Upper lobe of left lung (tissue), 6 donors: ENCODE measurements around the gene LPCAT1. TPM values are rescaled to one million over a fixed set of nuclear protein-coding genes. Genes with fewer than 3 reads are reported as not detected.

Source experiments
- ATAC-seq, 2 donors: fragments of 200-7000 bp; cut with Tn5 transposase; one replicate each; pipeline ENCODE4 v1.9.1; 2022; ENCODE audit warnings: mild to moderate bottlenecking in 2 of 2, moderate library complexity in 2 of 2; ENCODE audit not compliant: low FRiP score in 2 of 2
- DNase-seq, 2 donors: peaks; one replicate each; pipeline ENCODE4 v3.0.0-alpha.2; 2019 to 2020
- H3K27ac ChIP-seq, 4 donors: fragments of 200-600 bp; sonication (generic); one replicate each; pipeline ENCODE4 v1.5.1; 2016 to 2019
- H3K27me3 ChIP-seq, 4 donors: fragments of 200-600 bp; sonication (generic); one replicate each; pipeline ENCODE4 v1.5.1; 2017 to 2019
- H3K36me3 ChIP-seq, 4 donors: fragments of 200-600 bp; sonication (generic); one replicate each; pipeline ENCODE4 v1.5.1; 2016 to 2019
- H3K4me1 ChIP-seq, 4 donors: fragments of 200-600 bp; sonication (generic); one replicate each; pipeline ENCODE4 v1.5.1; 2018 to 2019
- H3K4me3 ChIP-seq, 4 donors: fragments of 200-600 bp; sonication (generic); one replicate each; pipeline ENCODE4 v1.5.1; 2017 to 2019; ENCODE audit warnings: mild to moderate bottlenecking in 2 of 4, moderate library complexity in 1 of 4
- H3K9me3 ChIP-seq, 4 donors: fragments of 200-600 bp; sonication (generic); one replicate each; pipeline ENCODE4 v1.5.1; 2018 to 2019
- CTCF ChIP-seq, 6 experiments: fragments of 450-650 bp in 4 of 6; fragments of 200-600 bp in 2 of 6; sonication (generic) in 2 of 6; IDR thresholded peaks; one replicate each; pipeline ENCODE4 v1.5.1; 2016 to 2019; ENCODE audit warnings: antibody characterized with exemption in 6 of 6
- EP300 ChIP-seq, 4 donors: sonication (generic); formaldehyde crosslinking; IDR thresholded peaks; one replicate each; pipeline ENCODE4 v1.5.1; 2017; ENCODE audit warnings: antibody characterized with exemption in 4 of 4, control low read depth in 2 of 4
- POLR2A ChIP-seq, 4 donors: fragments of 450-650 bp; IDR thresholded peaks; one replicate each; pipeline ENCODE4 v1.5.1; 2016 to 2017; ENCODE audit warnings: antibody characterized with exemption in 4 of 4, mild to moderate bottlenecking in 2 of 4
- POLR2AphosphoS5 ChIP-seq, 2 donors: sonication (generic); formaldehyde crosslinking; IDR thresholded peaks; one replicate each; pipeline ENCODE4 v1.5.1; 2017; ENCODE audit warnings: antibody characterized with exemption in 2 of 2
- WGBS, 2 donors: methylation state at CpG; one replicate each; pipeline ENCODE4 v1.1.5; 2017 to 2018; 5-methylcytosine and 5-hydroxymethylcytosine counted together
- total RNA-seq, 6 donors: library from RNA; depleted of rRNA in 4 of 6; stranded (reverse); fragments of >200 nt in 4 of 6; gene quantifications; one replicate each; pipeline versions ENCODE4 v1.1.0 to v1.2.1, GENCODE V29; 2016 to 2021
- donor health status: DM: no; HTN: no; CAD: no; lungs with moderate emphysema.
- donor health status: DM: no; HTN: yes; CAD: no; lungs with severe emphysema.

LPCAT1 gene
- total RNA-seq, 6 donors from 2014 or later: 403 to 922 (median 538) TPM

- no peak for TF ChIP-seq EP300 (IDR thresholded peaks at IDR 0.05)
- no peak for TF ChIP-seq POLR2AphosphoS5 (IDR thresholded peaks at IDR 0.05)
- no peak for TF ChIP-seq CTCF (IDR thresholded peaks at IDR 0.05)
- TF ChIP-seq POLR2A (IDR thresholded peaks at IDR 0.05): no peak
- H3K36me3 ChIP-seq: peaks cover 37 to 92% (median 87%) of the 10 kb centered on the region in 4 donors
- H3K4me1 ChIP-seq: peaks cover 0 to 6% (median 0%) of the 10 kb centered on the region in 4 donors
- H3K27me3 ChIP-seq: no peaks in the 10 kb centered on the region
- ATAC-seq (no peak), DNase-seq (peak in 1 of 2 donors; percentile 21)
- H3K27ac ChIP-seq: peak overlapping the region in 1 of 4 donors; percentile 21
- H3K9me3 ChIP-seq: no peaks in the 10 kb centered on the region
- H3K4me3 ChIP-seq: no peak overlapping the region
- 89 to 95% methylated on average over 14 to 21 of the region's 21 CpGs for WGBS, 2 donors
Observed at GRCh38 chr5:1474183-1474839, 49.4 kb downstream of the LPCAT1 start.

- Histone ChIP-seq H3K27me3 (no peaks in the 10 kb centered on the region), H3K4me1 (peaks cover 0 to 6% (median 0%) of the 10 kb centered on the region in 4 donors), H3K27ac (no peak overlapping the region), H3K36me3 (peaks cover 37 to 93% (median 87%) of the 10 kb centered on the region in 4 donors), H3K4me3 (no peak overlapping the region), H3K9me3 (no peaks in the 10 kb centered on the region)
- TF ChIP-seq POLR2A (IDR thresholded peaks at IDR 0.05): no peak
- TF ChIP-seq POLR2AphosphoS5 (IDR thresholded peaks at IDR 0.05): no peak
- DNase-seq (no peak), ATAC-seq (no peak)
- WGBS, 2 donors: 95 to 96% methylated on average over 12 of the region's 12 CpGs
Observed at GRCh38 chr5:1473746-1474145, 50.0 kb downstream of the LPCAT1 start.

GRCh38 chr5:1472964-1473628, 50.7 kb downstream of the LPCAT1 start:
- peak in 1 of 2 donors; percentile 18 for DNase-seq
- 91 to 94% methylated on average over 22 to 23 of the region's 23 CpGs for WGBS, 2 donors

GRCh38 chr5:1471997-1472963, 51.5 kb downstream of the LPCAT1 start:
- H3K4me1 ChIP-seq: peaks cover 0 to 6% (median 0%) of the 10 kb centered on the region in 4 donors
- DNase-seq (peak in 1 of 2 donors; percentile 21), ATAC-seq (no peak)
- no peaks in the 10 kb centered on the region for H3K27me3 ChIP-seq
- no peaks in the 10 kb centered on the region for H3K9me3 ChIP-seq
- peaks cover 41 to 97% (median 90%) of the 10 kb centered on the region in 4 donors for H3K36me3 ChIP-seq
- WGBS, 2 donors: 93 to 94% methylated on average over 12 to 27 of the region's 27 CpGs
- TF ChIP-seq POLR2AphosphoS5 (IDR thresholded peaks at IDR 0.05) (no peak), EP300 (IDR thresholded peaks at IDR 0.05) (no peak), POLR2A (IDR thresholded peaks at IDR 0.05) (no peak), CTCF (IDR thresholded peaks at IDR 0.05) (no peak)
- H3K27ac ChIP-seq: no peak overlapping the region
- no peak overlapping the region for H3K4me3 ChIP-seq

More at GRCh38 chr5:1472964-1473628, 50.7 kb downstream of the LPCAT1 start:
- H3K4me1 ChIP-seq: peaks cover 0 to 6% (median 0%) of the 10 kb centered on the region in 4 donors
- H3K27ac ChIP-seq: no peak overlapping the region
- H3K9me3 ChIP-seq: no peaks in the 10 kb centered on the region
- TF ChIP-seq CTCF (IDR thresholded peaks at IDR 0.05) (no peak), POLR2A (IDR thresholded peaks at IDR 0.05) (no peak), POLR2AphosphoS5 (IDR thresholded peaks at IDR 0.05) (no peak), EP300 (IDR thresholded peaks at IDR 0.05) (no peak)
- peaks cover 34 to 93% (median 87%) of the 10 kb centered on the region in 4 donors for H3K36me3 ChIP-seq
- H3K4me3 ChIP-seq: no peak overlapping the region
- ATAC-seq: no peak
- H3K27me3 ChIP-seq: no peaks in the 10 kb centered on the region
